Epithelial cell of proximal tubule (primary cell): ENCODE measurements around the gene HOXB6. TPM values are rescaled to one million over a fixed set of nuclear protein-coding genes. Genes with fewer than 3 reads are reported as not detected.

ENCODE experiments used
- DNase-seq: peaks from one replicate; pipeline ENCODE4 v3.0.0-alpha.2; 2011; ENCODE audit warnings: low read depth
- H3K4me3 ChIP-seq: 2 replicates; pipeline ENCODE4 v1.5.1; 2011; ENCODE audit warnings: low read depth, mild to moderate bottlenecking, low read length
- total RNA-seq: library from RNA; depleted of rRNA; stranded (reverse); fragments of >200 nt; gene quantifications from 2 replicates; pipeline ENCODE4 v1.2.3, GENCODE V29; 2015
- TF ChIP-seq, protein P1 (sequence below): conservative IDR thresholded peaks from 2 replicates; pipeline ENCODE4 v1.5.1; 2012; ENCODE audit warnings: low read depth, mild to moderate bottlenecking, low read length

HOXB6 gene
- total RNA-seq, 1 donor from 2014 or later = 55.6 TPM

DNA sequence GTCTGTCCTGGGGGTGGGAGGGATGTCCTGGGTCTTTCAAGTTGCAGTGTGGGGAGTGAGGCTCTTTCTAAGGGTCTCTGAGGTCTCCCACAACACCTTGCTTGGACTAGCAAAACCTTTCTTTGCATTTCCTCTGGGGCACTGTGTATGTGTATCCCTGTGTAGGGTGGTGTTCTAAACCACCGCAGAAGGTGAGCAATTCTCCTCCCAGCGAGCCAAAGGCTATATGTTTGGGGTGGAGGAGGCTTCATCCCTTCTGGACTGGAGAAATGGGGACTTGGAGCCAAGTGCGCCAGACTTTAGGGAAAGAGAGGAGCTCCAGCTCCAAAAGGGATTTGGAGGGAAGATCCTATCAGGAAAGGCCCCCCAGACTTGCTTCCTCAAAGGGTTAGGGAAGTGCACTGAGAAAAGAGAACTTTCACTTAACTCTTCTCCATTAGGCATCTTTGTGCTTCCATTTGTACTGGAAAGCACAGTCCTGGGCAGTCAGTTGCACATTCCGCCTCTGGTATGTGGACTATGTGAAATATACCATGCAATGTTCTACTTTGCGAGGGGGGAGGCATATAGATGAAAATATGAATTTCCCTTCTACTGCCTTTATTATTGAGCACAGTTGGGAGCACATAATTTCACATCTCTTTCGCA lies 40.2 kb upstream of the HOXB6 start:
- TF ChIP-seq, protein P1, sequence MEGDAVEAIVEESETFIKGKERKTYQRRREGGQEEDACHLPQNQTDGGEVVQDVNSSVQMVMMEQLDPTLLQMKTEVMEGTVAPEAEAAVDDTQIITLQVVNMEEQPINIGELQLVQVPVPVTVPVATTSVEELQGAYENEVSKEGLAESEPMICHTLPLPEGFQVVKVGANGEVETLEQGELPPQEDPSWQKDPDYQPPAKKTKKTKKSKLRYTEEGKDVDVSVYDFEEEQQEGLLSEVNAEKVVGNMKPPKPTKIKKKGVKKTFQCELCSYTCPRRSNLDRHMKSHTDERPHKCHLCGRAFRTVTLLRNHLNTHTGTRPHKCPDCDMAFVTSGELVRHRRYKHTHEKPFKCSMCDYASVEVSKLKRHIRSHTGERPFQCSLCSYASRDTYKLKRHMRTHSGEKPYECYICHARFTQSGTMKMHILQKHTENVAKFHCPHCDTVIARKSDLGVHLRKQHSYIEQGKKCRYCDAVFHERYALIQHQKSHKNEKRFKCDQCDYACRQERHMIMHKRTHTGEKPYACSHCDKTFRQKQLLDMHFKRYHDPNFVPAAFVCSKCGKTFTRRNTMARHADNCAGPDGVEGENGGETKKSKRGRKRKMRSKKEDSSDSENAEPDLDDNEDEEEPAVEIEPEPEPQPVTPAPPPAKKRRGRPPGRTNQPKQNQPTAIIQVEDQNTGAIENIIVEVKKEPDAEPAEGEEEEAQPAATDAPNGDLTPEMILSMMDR = no peak
- no peak overlapping the region for H3K4me3 ChIP-seq
- no peak for DNase-seq

DNA sequence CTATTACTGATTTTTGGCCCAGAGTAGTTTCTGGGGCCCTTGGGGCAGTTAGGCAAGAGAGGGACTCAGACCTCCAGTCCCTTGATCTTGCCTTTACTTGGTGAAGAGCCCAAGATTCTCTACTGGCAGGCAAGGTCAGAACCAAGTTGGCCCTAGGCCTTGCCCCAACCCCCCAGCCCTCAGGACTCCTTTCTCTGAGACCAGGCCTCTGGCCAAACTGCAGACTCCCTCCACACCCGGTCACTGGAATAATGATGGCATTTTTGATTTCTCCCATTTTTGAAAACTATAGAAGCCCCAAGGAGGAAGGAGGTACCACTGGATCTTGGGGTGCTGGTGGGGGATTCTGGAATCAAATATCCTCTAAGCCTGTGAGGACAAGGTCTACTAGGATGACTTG lies 39.4 kb upstream of the HOXB6 start:
- TF ChIP-seq, protein P1 = no peak
- DNase-seq = no peak
- no peak overlapping the region for H3K4me3 ChIP-seq

DNA sequence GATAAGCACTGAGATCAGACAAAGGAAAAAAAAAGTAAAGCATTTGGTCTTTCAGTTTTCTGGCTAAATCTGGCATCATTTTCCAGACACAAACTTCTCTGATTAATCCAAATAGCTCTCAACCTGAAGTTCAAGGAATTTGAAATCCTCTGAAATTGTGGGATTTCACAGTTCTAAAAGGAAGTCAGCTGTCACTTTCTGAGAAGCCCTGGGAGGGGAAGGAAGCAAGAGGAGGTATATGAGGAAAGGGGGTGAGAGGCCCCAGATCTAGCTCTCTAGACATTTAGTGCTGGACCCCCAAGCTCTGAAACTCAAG lies 38.9 kb upstream of the HOXB6 start:
- TF ChIP-seq, protein P1 = no peak
- H3K4me3 ChIP-seq = no peak overlapping the region
- no peak for DNase-seq

DNA sequence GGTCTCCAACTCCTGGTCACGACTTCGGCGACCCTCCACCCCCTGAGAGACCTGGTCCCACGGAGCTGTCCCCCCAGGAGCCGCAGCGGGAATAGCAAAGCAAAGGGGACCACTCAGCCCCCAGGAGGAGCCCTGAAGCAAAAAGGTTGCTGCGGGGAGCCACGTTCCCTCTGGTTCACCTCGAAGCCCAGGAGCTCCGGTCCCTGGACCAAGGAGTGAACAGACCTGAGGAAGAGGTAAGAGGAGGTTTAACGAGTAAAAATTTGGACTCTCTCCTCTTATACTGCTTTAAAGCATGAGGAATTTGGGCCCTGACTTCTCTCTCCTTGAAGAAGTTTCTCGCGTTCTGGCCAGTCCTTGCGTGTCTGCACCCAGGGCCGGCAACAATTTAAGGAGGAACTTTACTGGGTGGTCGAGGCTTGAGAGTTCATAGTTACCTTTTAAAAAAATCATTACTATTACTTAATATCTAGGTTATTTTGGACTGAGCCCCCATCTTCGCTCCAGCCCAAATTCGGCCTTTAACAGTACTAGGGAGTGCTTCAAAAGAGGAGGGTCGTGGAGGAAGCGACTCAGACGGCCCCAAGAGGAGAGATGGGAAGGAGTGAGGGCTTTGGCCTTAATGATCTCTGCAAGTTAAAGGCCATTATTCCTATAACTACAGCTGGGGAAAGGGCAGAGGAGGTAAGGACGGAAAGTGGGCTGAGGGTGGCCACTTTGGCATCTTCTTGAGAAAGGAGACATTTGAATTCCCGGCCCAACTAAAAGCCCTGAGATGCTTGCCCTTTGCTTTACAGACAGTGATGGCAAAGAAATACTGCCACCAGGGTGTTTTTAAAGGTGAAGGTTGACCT lies 38.3 kb upstream of the HOXB6 start:
- H3K4me3 ChIP-seq = no peak overlapping the region
- no peak for DNase-seq
- TF ChIP-seq, protein P1 = no peak

DNA sequence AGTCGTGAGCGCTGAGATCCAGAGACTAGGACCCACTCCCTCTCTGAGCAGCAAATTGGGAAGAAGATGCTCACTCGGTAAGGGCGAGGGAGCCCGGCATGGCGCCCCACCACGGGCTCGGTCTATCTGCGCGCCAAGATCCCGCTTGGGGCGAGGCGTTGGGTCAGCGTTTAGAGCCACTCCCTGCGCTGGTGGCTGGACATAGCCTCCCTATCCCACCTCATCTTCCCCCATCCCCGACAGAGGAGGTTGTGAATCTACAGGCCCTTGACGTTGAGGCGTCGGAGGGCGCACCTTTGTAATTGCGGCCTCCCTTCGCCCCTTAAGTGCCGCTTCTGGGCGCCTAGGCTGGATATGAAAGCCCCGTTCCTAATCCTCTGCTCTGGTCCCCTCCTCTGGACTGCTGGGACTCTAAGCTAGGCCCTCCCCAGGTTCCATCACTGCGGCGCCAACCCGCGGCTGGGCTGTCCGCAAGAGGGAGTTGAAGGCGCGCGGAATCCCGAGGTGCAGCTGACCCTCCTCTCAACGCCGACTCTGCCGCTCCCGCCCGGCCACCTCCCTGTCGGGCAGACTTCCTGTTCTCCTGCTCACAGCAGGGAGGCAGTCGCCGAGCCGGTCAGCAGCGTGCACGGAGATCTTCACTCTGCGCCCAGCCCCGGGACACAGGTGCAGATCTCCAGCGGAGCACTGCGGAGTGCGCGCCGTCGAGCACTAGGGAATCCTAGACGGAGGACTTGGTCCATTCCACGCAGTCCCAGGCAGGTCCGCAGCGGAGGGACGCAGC lies 37.5 kb upstream of the HOXB6 start:
- H3K4me3 ChIP-seq = no peak overlapping the region
- TF ChIP-seq, protein P1 = no peak
- DNase-seq = no peak

DNA sequence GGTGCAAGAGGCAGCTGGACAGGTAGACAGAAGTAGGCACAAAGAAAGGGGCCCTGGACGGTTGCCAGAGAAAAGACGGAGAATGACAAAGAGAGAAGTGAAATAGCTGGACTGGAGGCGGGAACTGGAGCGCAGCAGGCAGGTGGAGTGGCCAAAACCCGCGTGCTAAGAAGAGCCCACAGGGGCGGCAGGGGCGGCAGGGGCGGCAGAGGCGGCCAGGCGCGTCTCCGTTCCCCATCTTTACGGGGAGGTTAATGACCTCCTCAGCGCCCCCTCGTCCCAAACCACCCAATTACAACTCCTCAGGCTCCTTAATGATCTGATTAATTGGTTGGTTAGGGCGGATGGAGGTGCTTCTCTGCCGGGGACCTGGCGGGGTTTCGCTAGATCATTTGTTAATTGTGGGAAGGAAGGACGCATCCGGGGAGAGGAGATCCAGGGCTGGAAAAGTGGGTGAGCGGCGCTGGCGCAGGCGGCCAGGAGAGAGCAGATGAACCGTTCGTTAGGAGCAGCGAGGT lies 36.8 kb upstream of the HOXB6 start:
- no peak for DNase-seq
- H3K4me3 ChIP-seq = no peak overlapping the region

More for the DNA sequence above, 36.8 kb upstream of the HOXB6 start:
- TF ChIP-seq, protein P1 = no peak
